ENCODE results near the gene VPS13C.

The VPS13C gene

GRCh38 chr15:62090988-62091387, 30.7 kb upstream of the VPS13C start:
- DNase-seq (ENCODE audit: low spot score) = no peak
- CTCF ChIA-PET = interaction anchor here (0.7 kb wide), 1 partner anchor 33 kb away, joined by 4 read pairs; no protein-coding TSS in a partner anchor
- TF ChIP-seq CTCF (conservative IDR thresholded peaks at IDR 0.05; ENCODE audit: low read depth) = no peak
- H3K27ac ChIP-seq = no peak overlapping the region
- POLR2A ChIA-PET (ENCODE audit: low non-redundant PET) = no interaction called here

- POLR2A ChIA-PET (ENCODE audit: low non-redundant PET) = no interaction called here
These were observed 29.4 kb upstream of the VPS13C start for GRCh38 chr15:62089616-62090015.

GRCh38 chr15:62088353-62088693, 28.1 kb upstream of the VPS13C start:
- TF ChIP-seq CTCF (conservative IDR thresholded peaks at IDR 0.05; ENCODE audit: low read depth) = no peak
- ChIA-PET POLR2A (ENCODE audit: low non-redundant PET) (no interaction called here), CTCF (interaction anchor here (0.5 to 0.6 kb wide), 2 partner anchors 218 to 516 kb away, joined by 3 to 4 read pairs; no protein-coding TSS in a partner anchor)
- no peak overlapping the region for H3K27ac ChIP-seq
- no peak for DNase-seq (ENCODE audit: low spot score)

More at GRCh38 chr15:62089616-62090015, 29.4 kb upstream of the VPS13C start:
- CTCF ChIA-PET = interaction anchor here (0.6 kb wide), 1 partner anchor 254 kb away, joined by 3 read pairs; no protein-coding TSS in a partner anchor
- TF ChIP-seq CTCF (conservative IDR thresholded peaks at IDR 0.05; ENCODE audit: low read depth) = no peak
- no peak for DNase-seq (ENCODE audit: low spot score)
- H3K27ac ChIP-seq = no peak overlapping the region

- no peak for DNase-seq (ENCODE audit: low spot score)
- TF ChIP-seq CTCF (conservative IDR thresholded peaks at IDR 0.05; ENCODE audit: low read depth) = no peak
- CTCF ChIA-PET = no interaction called here
These were observed 27.6 kb upstream of the VPS13C start for GRCh38 chr15:62087671-62088352.

GRCh38 chr15:62085740-62086139, 25.5 kb upstream of the VPS13C start:
- TF ChIP-seq CTCF (conservative IDR thresholded peaks at IDR 0.05; ENCODE audit: low read depth) = no peak
- H3K27ac ChIP-seq = no peak overlapping the region
- POLR2A ChIA-PET (ENCODE audit: low non-redundant PET) = no interaction called here
- no peak for DNase-seq (ENCODE audit: low spot score)
- CTCF ChIA-PET = no interaction called here

More at GRCh38 chr15:62087671-62088352, 27.6 kb upstream of the VPS13C start:
- POLR2A ChIA-PET (ENCODE audit: low non-redundant PET) = no interaction called here
- H3K27ac ChIP-seq = no peak overlapping the region

- POLR2A ChIA-PET (ENCODE audit: low non-redundant PET) = no interaction called here
- TF ChIP-seq CTCF (conservative IDR thresholded peaks at IDR 0.05; ENCODE audit: low read depth) = no peak
- DNase-seq (ENCODE audit: low spot score) = no peak
- CTCF ChIA-PET = interaction anchor here (0.6 to 1.1 kb wide), 2 partner anchors 8 to 519 kb away, joined by 3 to 8 read pairs; no protein-coding TSS in a partner anchor
- no peak overlapping the region for H3K27ac ChIP-seq
These were observed 23.2 kb upstream of the VPS13C start for GRCh38 chr15:62083194-62084154.

All from RWPE1 (cell line).